Smooth muscle cell (in vitro differentiated cells): ENCODE results near the gene SYS1. TPM values are rescaled to one million over a fixed set of nuclear protein-coding genes. Genes with fewer than 3 reads are reported as not detected.

Experiments used
- DNase-seq: peaks from one replicate; lab custom pipeline; 2025; ENCODE audit not compliant: unreplicated experiment; lab: John Stamatoyannopoulos, UW
- H2AFZ ChIP-seq: fragments of 200-600 bp; sonication (generic); 2 replicates; pipeline ENCODE4 v1.6.0; 2016; ENCODE audit warnings: antibody characterized with exemption, low read depth, mild to moderate bottlenecking
- H3F3A ChIP-seq: fragments of 200-600 bp; sonication (generic); 2 replicates; pipeline ENCODE4 v1.6.0; 2017; ENCODE audit warnings: antibody characterized with exemption, low read depth
- H3K27ac ChIP-seq: fragments of 200-600 bp; sonication (generic); 2 replicates; pipeline ENCODE4 v1.5.1; 2016; ENCODE audit warnings: low read depth, mild to moderate bottlenecking
- H3K27me3 ChIP-seq: fragments of 200-600 bp; sonication (generic); 2 replicates; pipeline ENCODE4 v1.6.1; 2016; ENCODE audit warnings: low read depth, mild to moderate bottlenecking
- H3K36me3 ChIP-seq: fragments of 200-600 bp; sonication (generic); 2 replicates; pipeline ENCODE4 v1.5.1; 2016; ENCODE audit warnings: low read depth
- H3K4me1 ChIP-seq: fragments of 200-600 bp; sonication (generic); 2 replicates; pipeline ENCODE4 v1.5.1; 2016; ENCODE audit warnings: low read depth
- H3K4me2 ChIP-seq: fragments of 200-600 bp; sonication (generic); 2 replicates; pipeline ENCODE4 v1.6.0; 2016; ENCODE audit warnings: mild to moderate bottlenecking
- H3K4me3 ChIP-seq: fragments of 200-600 bp; sonication (generic); 2 replicates; pipeline ENCODE4 v1.5.1; 2016; ENCODE audit warnings: mild to moderate bottlenecking
- H3K79me2 ChIP-seq: fragments of 200-600 bp; sonication (generic); 2 replicates; pipeline ENCODE4 v1.6.0; 2016; ENCODE audit warnings: low read depth, mild to moderate bottlenecking
- H3K9ac ChIP-seq: fragments of 200-600 bp; sonication (generic); 2 replicates; pipeline ENCODE4 v1.6.0; 2016; ENCODE audit warnings: low read depth
- H3K9me3 ChIP-seq: fragments of 200-600 bp; sonication (generic); replicated peaks from 2 replicates; pipeline ENCODE4 v1.5.1; 2016; ENCODE audit warnings: low read depth
- H4K20me1 ChIP-seq: fragments of 200-600 bp; sonication (generic); 2 replicates; pipeline ENCODE4 v1.6.0; 2016; ENCODE audit warnings: low read depth
- WGBS: methylation state at CpG from one replicate; pipeline ENCODE4 v1.1.7; 2016; ENCODE audit warnings: low lambda C conversion rate; 5-methylcytosine and 5-hydroxymethylcytosine counted together
- polyA plus RNA-seq: library from polyadenylated mRNA; unstranded; fragments of >200 nt; fragmentation: Nextera tagmentation; extraction: Ambion mirVana; gene quantifications from 2 replicates; pipeline ENCODE4 v1.2.1, GENCODE V29; 2016
- total RNA-seq: library from RNA; depleted of rRNA; stranded (reverse); fragments of >200 nt; gene quantifications from 2 replicates; pipeline ENCODE4 v1.2.3, GENCODE V29; 2014
- TF ChIP-seq, protein P1 (sequence below): fragments of 200-600 bp; sonication (generic); IDR thresholded peaks from 2 replicates; pipeline ENCODE4 v1.5.1; 2017; ENCODE audit warnings: borderline replicate concordance, mild to moderate bottlenecking, antibody characterized with exemption; ENCODE audit not compliant: insufficient read depth, poor library complexity, severe bottlenecking

SYS1 gene
- total and polyA plus RNA-seq, 2 experiments from 2014 or later: 14.5 to 17.0 TPM

DNA sequence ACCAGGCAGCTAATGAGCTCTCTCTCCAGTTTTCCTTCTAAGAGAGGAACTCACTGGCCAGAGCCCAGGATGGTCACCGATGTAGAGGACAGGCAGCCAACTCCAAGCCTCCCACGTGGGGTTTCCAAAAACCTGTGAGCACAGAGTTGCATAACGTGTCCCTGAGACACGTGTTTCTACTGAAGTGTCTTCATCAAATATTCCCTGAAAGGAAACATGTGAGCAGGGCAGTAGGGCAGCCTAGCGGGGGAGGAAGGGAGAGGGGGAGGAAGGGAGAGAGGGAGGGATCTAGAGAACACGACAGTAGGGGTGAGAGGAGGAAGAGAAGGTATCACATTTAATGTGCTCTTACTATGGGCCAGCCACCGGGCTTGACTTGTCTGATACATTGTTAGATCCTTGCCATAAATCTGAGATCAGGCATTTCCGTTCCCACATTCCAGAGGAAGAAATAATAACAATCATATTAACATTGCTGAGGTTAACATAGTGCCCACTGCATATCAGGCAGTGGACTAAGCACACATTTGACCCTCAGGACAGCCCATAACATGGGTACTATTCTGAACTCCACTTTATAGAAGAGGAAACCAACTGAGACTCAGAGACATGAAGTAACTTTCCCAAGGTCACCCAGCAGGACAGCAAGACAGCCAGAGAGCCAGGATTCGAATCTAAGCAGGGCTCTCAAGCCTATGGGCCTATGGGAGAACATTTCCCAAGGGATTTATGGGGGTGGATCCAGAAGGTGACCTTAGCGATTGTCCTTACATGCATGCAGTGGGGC lies 4.5 kb upstream of the SYS1 start:
- no peaks in the 10 kb centered on the region for H3K27me3 ChIP-seq
- peak overlapping the region; percentile 40 for H3K4me2 ChIP-seq
- no peak for DNase-seq
- H3K9ac ChIP-seq: peak overlapping the region; percentile 33
- WGBS: 35% methylated on average over 8 of the region's 10 CpGs
- TF ChIP-seq, protein P1, sequence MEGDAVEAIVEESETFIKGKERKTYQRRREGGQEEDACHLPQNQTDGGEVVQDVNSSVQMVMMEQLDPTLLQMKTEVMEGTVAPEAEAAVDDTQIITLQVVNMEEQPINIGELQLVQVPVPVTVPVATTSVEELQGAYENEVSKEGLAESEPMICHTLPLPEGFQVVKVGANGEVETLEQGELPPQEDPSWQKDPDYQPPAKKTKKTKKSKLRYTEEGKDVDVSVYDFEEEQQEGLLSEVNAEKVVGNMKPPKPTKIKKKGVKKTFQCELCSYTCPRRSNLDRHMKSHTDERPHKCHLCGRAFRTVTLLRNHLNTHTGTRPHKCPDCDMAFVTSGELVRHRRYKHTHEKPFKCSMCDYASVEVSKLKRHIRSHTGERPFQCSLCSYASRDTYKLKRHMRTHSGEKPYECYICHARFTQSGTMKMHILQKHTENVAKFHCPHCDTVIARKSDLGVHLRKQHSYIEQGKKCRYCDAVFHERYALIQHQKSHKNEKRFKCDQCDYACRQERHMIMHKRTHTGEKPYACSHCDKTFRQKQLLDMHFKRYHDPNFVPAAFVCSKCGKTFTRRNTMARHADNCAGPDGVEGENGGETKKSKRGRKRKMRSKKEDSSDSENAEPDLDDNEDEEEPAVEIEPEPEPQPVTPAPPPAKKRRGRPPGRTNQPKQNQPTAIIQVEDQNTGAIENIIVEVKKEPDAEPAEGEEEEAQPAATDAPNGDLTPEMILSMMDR: no peak
- no peak overlapping the region for H2AFZ ChIP-seq
- H3K4me3 ChIP-seq: no peak overlapping the region
- H3K27ac ChIP-seq: peak overlapping the region; percentile 92
- peaks cover under 1% of the 10 kb centered on the region for H3K79me2 ChIP-seq
- H3K36me3 ChIP-seq: no peaks in the 10 kb centered on the region
- H4K20me1 ChIP-seq: peaks cover 5% of the 10 kb centered on the region
- H3K4me1 ChIP-seq: peaks cover 37% of the 10 kb centered on the region
- H3F3A ChIP-seq: peaks cover 37% of the 10 kb centered on the region
- no peaks in the 10 kb centered on the region for H3K9me3 ChIP-seq

- Histone ChIP-seq H3K4me2 (peak overlapping the region; percentile 40), H3K4me3 (no peak overlapping the region)
Observed at GRCh38 chr20:45359069-45359405, 3.9 kb upstream of the SYS1 start.

DNA sequence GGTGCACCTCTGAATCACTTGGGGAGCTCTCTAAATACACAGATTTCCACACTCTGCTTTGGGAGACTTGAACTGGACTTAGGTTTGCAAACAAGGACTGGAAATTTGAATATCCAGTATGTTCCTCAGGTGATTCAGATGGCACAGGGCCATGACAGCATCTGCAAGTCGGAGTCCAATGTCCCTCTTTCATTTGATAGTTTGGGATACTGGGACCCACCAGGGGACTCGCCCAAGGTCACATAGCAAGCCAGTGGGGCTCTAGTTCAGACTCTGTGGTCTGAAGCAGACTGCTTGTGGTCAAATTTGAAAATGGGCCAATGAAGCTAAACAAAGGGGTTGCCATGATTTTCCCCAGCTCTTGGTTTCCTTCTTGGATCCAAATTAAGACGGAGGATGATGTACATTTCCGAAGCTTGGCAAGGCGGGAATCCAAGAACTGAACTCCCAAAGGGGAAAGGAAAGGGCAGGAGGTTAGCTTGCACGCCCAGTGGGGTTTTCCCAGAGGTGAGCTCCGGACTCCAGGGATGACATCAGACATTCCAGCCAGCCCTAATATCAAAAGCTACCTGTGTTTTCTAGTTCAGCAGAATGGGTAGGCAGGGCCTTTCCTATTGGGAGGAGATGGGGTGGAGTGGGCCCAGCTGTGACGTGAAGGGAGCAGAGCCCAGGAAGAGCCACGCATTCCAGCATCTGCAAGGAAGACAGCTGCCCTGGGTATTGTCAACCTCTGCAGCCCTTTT lies 3.4 kb upstream of the SYS1 start:
- TF ChIP-seq, protein P1: no peak
- Histone ChIP-seq H4K20me1 (peaks cover 5% of the 10 kb centered on the region), H3K4me1 (peaks cover 33% of the 10 kb centered on the region), H3F3A (peaks cover 28% of the 10 kb centered on the region), H2AFZ (no peak overlapping the region), H3K79me2 (peaks cover 7% of the 10 kb centered on the region), H3K27me3 (no peaks in the 10 kb centered on the region), H3K27ac (peak overlapping the region; percentile 92), H3K4me2 (peak overlapping the region; percentile 77), H3K36me3 (no peaks in the 10 kb centered on the region), H3K9me3 (no peaks in the 10 kb centered on the region), H3K4me3 (no peak overlapping the region), H3K9ac (peak overlapping the region; percentile 33)
- WGBS: 41% methylated on average over 9 of the region's 9 CpGs
- DNase-seq: no peak

More at GRCh38 chr20:45359069-45359405, 3.9 kb upstream of the SYS1 start:
- 47% methylated on average over 7 of the region's 7 CpGs for WGBS
- H3K4me1 ChIP-seq: peaks cover 38% of the 10 kb centered on the region
- peaks cover 6% of the 10 kb centered on the region for H3K79me2 ChIP-seq
- H3K27me3 ChIP-seq: no peaks in the 10 kb centered on the region
- no peaks in the 10 kb centered on the region for H3K9me3 ChIP-seq
- peak overlapping the region; percentile 92 for H3K27ac ChIP-seq
- no peak overlapping the region for H2AFZ ChIP-seq
- H3F3A ChIP-seq: peaks cover 34% of the 10 kb centered on the region
- H3K9ac ChIP-seq: peak overlapping the region; percentile 33
- DNase-seq: no peak
- peaks cover 5% of the 10 kb centered on the region for H4K20me1 ChIP-seq
- TF ChIP-seq, protein P1: no peak
- no peaks in the 10 kb centered on the region for H3K36me3 ChIP-seq
